Ammon's horn (tissue), 1 donor: ENCODE measurements around the gene SLC22A31.

Experiments used
- DNase-seq: peaks from one replicate; pipeline ENCODE4 v3.0.0-alpha.2; 2016; ENCODE audit warnings: low spot score

SLC22A31 gene

DNA sequence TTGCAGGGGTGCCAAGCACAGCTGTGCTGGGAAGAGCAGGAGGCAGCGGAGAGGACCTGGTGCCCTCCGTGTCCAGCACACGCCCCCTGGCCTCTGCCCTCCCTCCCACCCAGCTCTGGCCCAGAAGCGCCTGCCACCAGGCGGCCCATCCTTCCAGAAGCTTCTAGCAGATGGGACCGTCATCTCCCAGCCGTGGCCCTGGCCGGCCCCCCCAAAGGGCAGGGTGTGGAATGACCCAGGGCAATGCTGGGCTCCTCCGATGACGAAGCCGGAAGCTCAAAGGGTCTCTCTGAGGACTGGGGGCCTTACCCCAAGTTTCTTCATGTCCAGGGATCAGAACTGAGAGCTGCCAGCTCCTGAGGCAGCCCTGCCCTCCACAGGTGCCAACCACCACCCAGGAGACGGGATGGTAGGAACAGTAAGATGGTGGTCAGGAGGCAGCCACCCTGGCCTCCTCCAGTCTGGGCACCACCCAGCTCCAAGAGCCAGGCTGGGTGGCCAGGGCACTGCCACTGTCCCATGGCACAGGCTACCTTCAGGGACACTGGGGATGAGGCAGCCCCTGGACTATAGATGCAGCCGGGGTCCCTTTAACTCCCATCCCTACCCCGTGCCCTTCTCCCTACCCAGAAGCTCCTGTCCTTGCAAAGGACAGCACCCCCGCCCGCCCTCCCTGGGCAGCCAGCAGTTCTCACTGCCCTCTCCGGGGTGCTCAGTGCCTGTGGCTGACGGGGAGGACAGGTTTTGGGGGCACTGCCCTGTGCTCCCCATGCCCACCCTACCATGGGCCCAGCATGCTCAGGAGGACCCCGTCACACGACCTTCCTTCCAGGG is 35.3 kb downstream of the SLC22A31 start:
- no peak for DNase-seq

GRCh38 chr16:89164436-89164835 is 35.9 kb downstream of the SLC22A31 start:
- no peak for DNase-seq

GRCh38 chr16:89163297-89163696 is 37.0 kb downstream of the SLC22A31 start:
- DNase-seq, result no peak

- no peak for DNase-seq
Observed at GRCh38 chr16:89161763-89162713, 38.3 kb downstream of the SLC22A31 start.

- no peak for DNase-seq
Observed at GRCh38 chr16:89160977-89161701, 39.2 kb downstream of the SLC22A31 start.

DNA sequence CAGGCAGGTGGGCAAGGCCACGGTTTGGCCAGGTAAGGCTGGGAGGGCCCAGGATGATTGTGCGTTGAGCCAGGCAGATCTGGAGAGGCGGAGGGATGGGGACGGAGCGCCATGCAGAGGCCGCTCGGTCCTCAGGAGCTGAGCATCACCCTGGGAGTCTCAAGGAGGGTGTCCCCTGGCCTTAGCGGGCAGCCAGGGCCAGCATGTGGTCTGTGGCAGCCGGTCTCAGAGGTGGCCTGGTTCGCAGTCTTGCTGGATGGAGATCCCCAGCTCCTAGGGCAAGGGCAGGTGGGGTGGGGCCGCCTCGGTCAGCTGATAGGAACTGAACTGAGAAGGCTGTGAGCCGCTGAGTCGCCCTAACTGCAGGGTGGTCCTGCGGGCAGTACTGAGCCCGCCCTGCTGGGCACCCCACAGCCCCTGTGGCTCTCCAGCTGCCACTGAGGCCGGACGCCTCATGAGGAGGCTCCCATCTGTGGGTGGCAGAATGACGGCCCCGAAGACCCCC is 40.4 kb downstream of the SLC22A31 start:
- no peak for DNase-seq

- no peak for DNase-seq
Observed at GRCh38 chr16:89159066-89159849, 41.1 kb downstream of the SLC22A31 start.

GRCh38 chr16:89157778-89158177 is 42.6 kb downstream of the SLC22A31 start:
- DNase-seq, result no peak

GRCh38 chr16:89156740-89157645 is 43.3 kb downstream of the SLC22A31 start:
- no peak for DNase-seq

DNA sequence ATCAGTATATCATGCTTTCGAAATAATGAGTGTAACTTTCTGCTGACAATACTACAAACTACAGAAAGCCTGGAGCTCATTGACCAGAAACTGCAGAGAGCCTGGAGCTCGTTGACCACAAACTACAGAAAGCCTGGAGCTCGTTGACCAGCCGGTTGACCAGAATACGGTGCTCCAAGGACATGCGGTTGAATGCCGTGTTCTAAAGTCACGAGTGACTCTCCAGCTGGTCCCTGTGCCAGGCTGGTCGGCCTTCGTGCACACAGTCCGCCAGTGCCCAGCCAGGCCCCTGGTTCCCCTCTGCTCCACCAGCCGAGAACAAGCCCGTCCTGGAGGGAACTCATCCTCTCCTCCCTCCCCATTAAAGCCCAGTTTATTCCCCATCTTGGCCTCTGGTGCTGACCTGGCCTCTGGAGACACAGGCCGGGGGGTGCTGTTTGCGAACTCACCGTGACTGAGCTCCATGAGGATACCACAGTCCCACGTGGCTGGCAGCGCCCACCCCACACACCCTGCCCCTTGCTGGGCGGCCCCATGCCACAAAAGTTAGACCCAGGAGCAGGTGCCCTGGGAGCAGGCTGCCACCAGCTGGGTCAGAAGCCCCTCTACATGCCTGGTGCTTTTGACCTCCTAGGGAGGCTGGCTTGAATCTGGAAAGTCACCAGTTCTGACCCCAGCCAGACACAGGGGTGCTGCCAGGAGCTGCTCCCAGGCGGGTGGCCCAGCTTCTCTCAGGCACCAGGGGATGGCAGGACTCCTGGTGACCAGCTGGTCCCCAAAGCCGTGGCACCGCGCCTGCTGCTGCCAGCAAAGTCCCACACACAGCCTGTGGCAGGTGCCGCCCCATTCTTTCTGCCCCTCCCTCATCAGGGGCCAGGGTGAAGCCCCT is 44.2 kb downstream of the SLC22A31 start:
- DNase-seq, result no peak

GRCh38 chr16:89155184-89155679 is 45.1 kb downstream of the SLC22A31 start:
- peak; percentile 20 for DNase-seq

GRCh38 chr16:89154390-89155183 is 45.8 kb downstream of the SLC22A31 start:
- DNase-seq, result no peak

- DNase-seq, result no peak
Observed at GRCh38 chr16:89153848-89154271, 46.5 kb downstream of the SLC22A31 start.

- no peak for DNase-seq
Observed at GRCh38 chr16:89152831-89153700, 47.3 kb downstream of the SLC22A31 start.

- DNase-seq, result no peak
Observed at GRCh38 chr16:89150981-89151380, 49.4 kb downstream of the SLC22A31 start.

DNA sequence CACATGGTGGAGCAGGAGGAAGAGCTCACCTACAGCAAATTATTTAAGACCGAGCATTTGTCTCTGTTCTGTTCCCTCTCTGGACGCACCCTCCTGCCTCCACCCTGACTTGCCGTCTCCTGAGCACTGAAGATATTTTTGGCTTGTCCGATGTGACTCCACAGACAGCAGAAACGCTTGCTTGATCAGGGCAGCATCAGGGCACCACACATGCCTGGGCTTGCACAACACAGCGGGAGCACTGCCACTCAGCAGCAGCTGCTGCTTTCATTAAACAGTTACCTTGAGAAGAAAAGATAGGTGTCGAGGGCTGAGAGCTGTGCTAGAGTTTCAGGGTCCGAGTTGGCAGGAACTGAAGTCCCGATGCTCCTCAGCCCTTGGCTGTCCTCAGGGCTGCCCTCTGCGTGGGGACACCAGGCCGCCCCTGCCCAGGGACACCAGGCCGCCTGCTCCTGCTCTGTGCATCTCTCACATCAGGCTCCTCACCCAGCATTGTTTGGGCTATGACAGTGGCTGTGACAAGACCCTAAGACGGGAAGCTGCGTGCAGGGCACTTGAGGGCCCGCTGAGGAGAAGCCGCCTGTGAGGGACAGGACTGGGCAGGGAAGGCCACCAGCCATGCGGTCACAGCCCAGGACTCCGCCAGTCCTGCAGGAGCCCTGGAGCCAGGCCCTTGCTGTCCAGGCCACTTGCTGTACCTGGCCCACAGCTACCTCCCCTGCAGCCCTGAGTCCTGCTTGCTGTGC is 50.1 kb downstream of the SLC22A31 start:
- DNase-seq, result no peak
